Gastrocnemius medialis (tissue), 4 donors: Measurements from ENCODE around the gene GDF7.

ENCODE experiments used
- POLR2A ChIP-seq, 2 donors: fragments of 450-650 bp; IDR thresholded peaks; one replicate each; pipeline ENCODE4 v1.6.1; 2017; ENCODE audit warnings: antibody characterized with exemption in 2 of 2, mild to moderate bottlenecking in 2 of 2, moderate library complexity in 2 of 2
- TF ChIP-seq, protein P1 (sequence below), 5 experiments: fragments of 450-650 bp in 3 of 5; fragments of 200-600 bp in 2 of 5; sonication (generic) in 2 of 5; IDR thresholded peaks in 4 of 5; conservative IDR thresholded peaks in 1 of 5; 1 replicate in 4 of 5; 2 replicates in 1 of 5; pipeline ENCODE4 v1.5.1; 2016 to 2019; ENCODE audit warnings: antibody characterized with exemption in 5 of 5, mild to moderate bottlenecking in 3 of 5, moderate library complexity in 3 of 5

DNA sequence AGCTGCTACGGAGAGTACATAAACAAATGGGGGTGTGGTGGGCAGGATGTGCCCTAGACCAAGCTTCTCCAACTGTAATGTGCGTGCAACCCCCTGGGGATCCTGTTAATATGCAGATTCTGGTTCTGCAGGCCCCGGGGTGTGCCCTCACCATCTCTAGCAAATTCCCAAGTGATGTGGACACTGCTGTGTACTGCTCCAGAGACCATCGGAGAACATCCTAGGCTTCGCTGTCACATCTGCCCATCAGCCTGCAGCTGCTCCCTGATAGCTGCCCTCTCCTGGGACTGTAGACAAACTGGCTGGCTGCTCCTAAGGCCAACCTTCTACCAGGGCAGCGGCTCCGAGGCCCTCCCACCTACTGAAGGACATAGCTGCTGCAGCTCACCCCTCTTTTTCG lies 19.2 kb upstream of the GDF7 start:
- TF ChIP-seq, protein P1, sequence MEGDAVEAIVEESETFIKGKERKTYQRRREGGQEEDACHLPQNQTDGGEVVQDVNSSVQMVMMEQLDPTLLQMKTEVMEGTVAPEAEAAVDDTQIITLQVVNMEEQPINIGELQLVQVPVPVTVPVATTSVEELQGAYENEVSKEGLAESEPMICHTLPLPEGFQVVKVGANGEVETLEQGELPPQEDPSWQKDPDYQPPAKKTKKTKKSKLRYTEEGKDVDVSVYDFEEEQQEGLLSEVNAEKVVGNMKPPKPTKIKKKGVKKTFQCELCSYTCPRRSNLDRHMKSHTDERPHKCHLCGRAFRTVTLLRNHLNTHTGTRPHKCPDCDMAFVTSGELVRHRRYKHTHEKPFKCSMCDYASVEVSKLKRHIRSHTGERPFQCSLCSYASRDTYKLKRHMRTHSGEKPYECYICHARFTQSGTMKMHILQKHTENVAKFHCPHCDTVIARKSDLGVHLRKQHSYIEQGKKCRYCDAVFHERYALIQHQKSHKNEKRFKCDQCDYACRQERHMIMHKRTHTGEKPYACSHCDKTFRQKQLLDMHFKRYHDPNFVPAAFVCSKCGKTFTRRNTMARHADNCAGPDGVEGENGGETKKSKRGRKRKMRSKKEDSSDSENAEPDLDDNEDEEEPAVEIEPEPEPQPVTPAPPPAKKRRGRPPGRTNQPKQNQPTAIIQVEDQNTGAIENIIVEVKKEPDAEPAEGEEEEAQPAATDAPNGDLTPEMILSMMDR (IDR thresholded peaks at IDR 0.05 in 4 of 5, conservative IDR thresholded peaks at IDR 0.05 in 1 of 5): no peak
- no peak for TF ChIP-seq POLR2A (IDR thresholded peaks at IDR 0.05)
